Subcutaneous adipose tissue (tissue), 4 donors: ENCODE measurements around the gene LBHD1. TPM values are rescaled to one million over a fixed set of nuclear protein-coding genes. Genes with fewer than 3 reads are reported as not detected.

Source experiments
- total RNA-seq, 4 donors: library from RNA; depleted of rRNA; stranded (reverse); fragments of >200 nt; gene quantifications; one replicate each; pipeline ENCODE4 v1.1.0, GENCODE V29; 2016
- TF ChIP-seq, protein P1 (sequence below): fragments of 450-650 bp; IDR thresholded peaks from one replicate; pipeline ENCODE4 v1.5.1; 2016; ENCODE audit warnings: low read depth, mild to moderate bottlenecking, control low read depth, antibody characterized with exemption, moderate library complexity

LBHD1 gene
- 10 to 100 TPM in 1 of 4 donors, 1 to 10 TPM in 3; 3.8 to 10.6 (median 5.5) TPM for total RNA-seq

DNA sequence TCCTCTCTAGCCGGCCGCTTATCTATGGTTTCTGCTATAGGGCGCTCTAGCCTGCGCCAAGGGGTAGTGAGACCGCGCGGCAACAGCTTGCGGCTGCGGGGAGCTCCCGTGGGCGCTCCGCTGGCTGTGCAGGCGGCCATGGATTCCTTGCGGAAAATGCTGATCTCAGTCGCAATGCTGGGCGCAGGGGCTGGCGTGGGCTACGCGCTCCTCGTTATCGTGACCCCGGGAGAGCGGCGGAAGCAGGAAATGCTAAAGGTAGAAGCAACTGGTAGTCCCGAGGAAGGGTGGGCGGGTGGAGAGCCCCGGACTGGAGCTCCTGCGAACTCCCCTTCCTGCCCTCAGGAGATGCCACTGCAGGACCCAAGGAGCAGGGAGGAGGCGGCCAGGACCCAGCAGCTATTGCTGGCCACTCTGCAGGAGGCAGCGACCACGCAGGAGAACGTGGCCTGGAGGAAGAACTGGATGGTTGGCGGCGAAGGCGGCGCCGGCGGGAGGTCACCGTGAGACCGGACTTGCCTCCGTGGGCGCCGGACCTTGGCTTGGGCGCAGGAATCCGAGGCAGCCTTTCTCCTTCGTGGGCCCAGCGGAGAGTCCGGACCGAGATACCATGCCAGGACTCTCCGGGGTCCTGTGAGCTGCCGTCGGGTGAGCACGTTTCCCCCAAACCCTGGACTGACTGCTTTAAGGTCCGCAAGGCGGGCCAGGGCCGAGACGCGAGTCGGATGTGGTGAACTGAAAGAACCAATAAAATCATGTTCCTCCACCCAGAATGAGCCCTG is at the start of gene LBHD1, which contains the start of gene UQCC3:
LBHD1 (minus strand) TSS at position 660 of the 782 bp plus-strand sequence. CDS start 2,236 bp downstream, outside the sequence.
UQCC3 (plus strand) TSS at position 66 of the 782 bp plus-strand sequence; CDS start at position 139, 73 bp downstream.
- TF ChIP-seq, protein P1, sequence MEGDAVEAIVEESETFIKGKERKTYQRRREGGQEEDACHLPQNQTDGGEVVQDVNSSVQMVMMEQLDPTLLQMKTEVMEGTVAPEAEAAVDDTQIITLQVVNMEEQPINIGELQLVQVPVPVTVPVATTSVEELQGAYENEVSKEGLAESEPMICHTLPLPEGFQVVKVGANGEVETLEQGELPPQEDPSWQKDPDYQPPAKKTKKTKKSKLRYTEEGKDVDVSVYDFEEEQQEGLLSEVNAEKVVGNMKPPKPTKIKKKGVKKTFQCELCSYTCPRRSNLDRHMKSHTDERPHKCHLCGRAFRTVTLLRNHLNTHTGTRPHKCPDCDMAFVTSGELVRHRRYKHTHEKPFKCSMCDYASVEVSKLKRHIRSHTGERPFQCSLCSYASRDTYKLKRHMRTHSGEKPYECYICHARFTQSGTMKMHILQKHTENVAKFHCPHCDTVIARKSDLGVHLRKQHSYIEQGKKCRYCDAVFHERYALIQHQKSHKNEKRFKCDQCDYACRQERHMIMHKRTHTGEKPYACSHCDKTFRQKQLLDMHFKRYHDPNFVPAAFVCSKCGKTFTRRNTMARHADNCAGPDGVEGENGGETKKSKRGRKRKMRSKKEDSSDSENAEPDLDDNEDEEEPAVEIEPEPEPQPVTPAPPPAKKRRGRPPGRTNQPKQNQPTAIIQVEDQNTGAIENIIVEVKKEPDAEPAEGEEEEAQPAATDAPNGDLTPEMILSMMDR = no peak

- TF ChIP-seq, protein P1 = no peak
Measured at GRCh38 chr11:62719302-62719978, 47.4 kb upstream of the LBHD1 start.

DNA sequence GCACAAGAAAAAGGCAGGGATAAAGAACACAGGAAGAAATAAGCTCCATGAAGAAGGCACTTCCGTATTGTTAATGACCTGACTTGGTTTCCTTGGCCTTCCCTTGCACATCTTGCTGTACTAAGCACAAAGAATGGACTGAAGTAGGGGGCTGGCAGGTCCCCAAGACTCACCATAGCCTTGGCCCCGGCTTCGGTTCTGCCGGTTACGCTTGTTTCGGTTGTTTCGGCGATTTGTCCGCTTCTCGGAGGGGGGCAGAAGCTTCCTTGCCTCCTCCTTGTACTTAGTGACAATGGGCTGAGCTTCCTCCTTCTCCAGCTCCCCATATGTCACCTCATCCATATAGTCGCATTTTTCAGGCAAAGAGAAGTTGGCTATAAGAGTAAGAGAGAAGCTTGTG is 44.7 kb upstream of the LBHD1 start:
- TF ChIP-seq, protein P1 = no peak

- TF ChIP-seq, protein P1 = no peak
Measured at GRCh38 chr11:62716206-62716605, 44.1 kb upstream of the LBHD1 start.

GRCh38 chr11:62715150-62716130 is 43.4 kb upstream of the LBHD1 start:
- TF ChIP-seq, protein P1 = no peak

DNA sequence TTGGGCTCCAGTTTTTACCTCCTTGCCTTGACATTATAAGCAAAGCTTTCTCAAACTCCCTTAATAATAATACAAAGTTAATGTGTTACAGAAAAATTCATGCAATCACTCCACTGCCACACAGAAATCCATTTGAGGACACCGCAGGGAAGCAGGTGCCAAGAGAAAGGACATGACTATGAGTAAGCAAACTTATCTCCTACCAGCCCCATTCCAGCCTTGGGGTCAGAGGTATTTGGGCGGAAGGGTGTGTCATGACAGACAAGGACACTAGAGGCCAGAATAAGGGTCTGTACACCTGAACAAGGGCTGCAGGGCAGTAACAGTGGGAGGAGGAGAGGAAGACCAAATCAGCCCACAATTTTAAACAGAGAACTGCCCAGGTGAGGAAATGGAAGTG is 41.3 kb upstream of the LBHD1 start:
- TF ChIP-seq, protein P1 = no peak
